ENCODE measurements around the gene PPP1R3F.

DNA sequence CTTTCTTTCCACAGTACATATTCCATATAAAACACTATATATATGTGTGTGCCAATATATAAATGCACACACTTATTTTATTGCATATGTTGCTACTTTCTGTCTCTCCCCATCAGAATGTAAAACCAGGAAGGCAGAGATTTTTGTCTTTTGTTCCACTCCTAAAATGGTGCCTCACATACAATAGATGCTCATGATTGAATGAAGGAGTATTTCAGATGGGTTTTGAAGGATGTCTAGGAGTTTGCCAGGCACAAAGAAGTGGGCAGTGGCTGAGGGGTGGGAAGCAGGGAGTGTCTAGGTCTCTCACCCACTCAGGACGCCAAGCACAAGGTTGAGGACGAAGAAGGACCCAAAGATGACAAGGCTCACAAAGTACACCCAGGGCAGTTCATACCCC lies 41.9 kb upstream of the PPP1R3F start:
- TF ChIP-seq, protein P1, sequence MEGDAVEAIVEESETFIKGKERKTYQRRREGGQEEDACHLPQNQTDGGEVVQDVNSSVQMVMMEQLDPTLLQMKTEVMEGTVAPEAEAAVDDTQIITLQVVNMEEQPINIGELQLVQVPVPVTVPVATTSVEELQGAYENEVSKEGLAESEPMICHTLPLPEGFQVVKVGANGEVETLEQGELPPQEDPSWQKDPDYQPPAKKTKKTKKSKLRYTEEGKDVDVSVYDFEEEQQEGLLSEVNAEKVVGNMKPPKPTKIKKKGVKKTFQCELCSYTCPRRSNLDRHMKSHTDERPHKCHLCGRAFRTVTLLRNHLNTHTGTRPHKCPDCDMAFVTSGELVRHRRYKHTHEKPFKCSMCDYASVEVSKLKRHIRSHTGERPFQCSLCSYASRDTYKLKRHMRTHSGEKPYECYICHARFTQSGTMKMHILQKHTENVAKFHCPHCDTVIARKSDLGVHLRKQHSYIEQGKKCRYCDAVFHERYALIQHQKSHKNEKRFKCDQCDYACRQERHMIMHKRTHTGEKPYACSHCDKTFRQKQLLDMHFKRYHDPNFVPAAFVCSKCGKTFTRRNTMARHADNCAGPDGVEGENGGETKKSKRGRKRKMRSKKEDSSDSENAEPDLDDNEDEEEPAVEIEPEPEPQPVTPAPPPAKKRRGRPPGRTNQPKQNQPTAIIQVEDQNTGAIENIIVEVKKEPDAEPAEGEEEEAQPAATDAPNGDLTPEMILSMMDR (IDR thresholded peaks at IDR 0.05; ENCODE audit: borderline replicate concordance, extremely low read depth, low read length, poor library complexity, severe bottlenecking) = no peak
- no peak for TF ChIP-seq EZH2 (IDR thresholded peaks at IDR 0.05; ENCODE audit: borderline replicate concordance, low read depth, low read length, severe bottlenecking)
